B cell (primary cell): ENCODE results near the gene SS18L1.

Source experiments
- CTCF ChIP-seq: fragments of 200-600 bp; IDR thresholded peaks from one replicate; pipeline ENCODE4 v1.8.0; 2022; ENCODE audit warnings: antibody characterized with exemption, mild to moderate bottlenecking
- EZH2 ChIP-seq: IDR thresholded peaks from 2 replicates; pipeline ENCODE4 v1.6.1; 2012; ENCODE audit warnings: borderline replicate concordance, low read depth, mild to moderate bottlenecking, moderate library complexity, low read length; ENCODE audit not compliant: insufficient read depth, poor library complexity, severe bottlenecking

GRCh38 chr20:62197311-62197710 lies 53.7 kb downstream of the SS18L1 start:
- TF ChIP-seq CTCF (no peak), EZH2 (no peak)
